Cardiac muscle cell (in vitro differentiated cells and primary cell): Measurements from ENCODE around the gene WDR37. TPM values are rescaled to one million over a fixed set of nuclear protein-coding genes. Genes with fewer than 3 reads are reported as not detected.

Experiments
- DNase-seq, 2 donors: peaks; one replicate each; pipeline versions ENCODE4 v3.0.0 to v3.0.0-alpha.2; 2010 to 2017; ENCODE audit warnings: low read depth in 1 of 2, low spot score in 1 of 2
- H3K27ac ChIP-seq: fragments of 200-600 bp; sonication (generic); 2 replicates; pipeline ENCODE4 v1.5.1; 2016
- H3K27me3 ChIP-seq: fragments of 200-600 bp; sonication (generic); 2 replicates; pipeline ENCODE4 v1.6.0; 2016; ENCODE audit warnings: control low read depth
- H3K36me3 ChIP-seq: fragments of 200-600 bp; sonication (generic); 2 replicates; pipeline ENCODE4 v1.5.1; 2016; ENCODE audit warnings: control low read depth
- H3K4me1 ChIP-seq: fragments of 200-600 bp; sonication (generic); 2 replicates; pipeline ENCODE4 v1.8.1; 2017; ENCODE audit warnings: low read depth, mild to moderate bottlenecking, mixed run types
- H3K4me3 ChIP-seq: fragments of 200-600 bp; sonication (generic); 2 replicates; pipeline ENCODE4 v1.5.1; 2016; ENCODE audit warnings: mild to moderate bottlenecking
- H3K9me3 ChIP-seq: fragments of 200-600 bp; sonication (generic); 2 replicates; pipeline ENCODE4 v1.5.1; 2017; ENCODE audit warnings: low read depth, mild to moderate bottlenecking, control low read depth
- CTCF ChIP-seq: IDR thresholded peaks from 2 replicates; pipeline ENCODE4 v1.5.1; 2012; ENCODE audit warnings: low read depth, mild to moderate bottlenecking, low read length
- polyA plus RNA-seq: library from polyadenylated mRNA; unstranded; fragments of >200 nt; fragmentation: Nextera tagmentation; extraction: Ambion mirVana; gene quantifications from 2 replicates; pipeline ENCODE4 v1.2.1, GENCODE V29; 2016
- total RNA-seq: library from RNA; depleted of rRNA; stranded (reverse); fragments of >200 nt; gene quantifications from 2 replicates; pipeline ENCODE4 v1.2.3, GENCODE V29; 2016

WDR37 gene
- total and polyA plus RNA-seq, 2 experiments from 2014 or later, result 13.0 to 15.7 TPM

GRCh38 chr10:1134156-1134555 lies 78.0 kb downstream of the WDR37 start:
- no peak for DNase-seq
- no peaks in the 10 kb centered on the region for H3K4me1 ChIP-seq
- TF ChIP-seq CTCF, result no peak
- H3K27ac ChIP-seq, result no peak overlapping the region
- peaks cover 9% of the 10 kb centered on the region for H3K36me3 ChIP-seq
- no peaks in the 10 kb centered on the region for H3K9me3 ChIP-seq
- no peaks in the 10 kb centered on the region for H3K27me3 ChIP-seq
- no peak overlapping the region for H3K4me3 ChIP-seq

DNA sequence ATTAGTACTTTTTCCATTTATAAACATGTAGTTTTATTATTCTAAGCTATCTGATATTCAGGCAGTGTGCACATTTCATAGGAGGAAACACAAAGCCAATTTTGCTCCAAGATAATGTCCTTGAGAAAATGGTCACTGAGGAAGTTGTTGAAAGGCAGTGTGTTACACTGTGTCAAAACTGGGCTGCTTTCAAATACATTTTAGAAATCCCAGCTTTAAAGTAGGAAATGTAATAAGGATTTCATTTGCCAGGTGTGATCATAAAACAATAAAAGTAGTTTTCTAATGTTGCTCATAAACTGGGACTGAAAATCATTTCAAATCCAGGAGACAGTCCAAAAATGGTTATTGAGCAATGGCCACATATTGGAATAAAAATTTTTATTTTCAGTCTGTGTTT lies 80.1 kb downstream of the WDR37 start:
- Histone ChIP-seq H3K27me3 (no peaks in the 10 kb centered on the region), H3K4me3 (no peak overlapping the region), H3K9me3 (no peaks in the 10 kb centered on the region), H3K4me1 (no peaks in the 10 kb centered on the region), H3K27ac (no peak overlapping the region), H3K36me3 (no peaks in the 10 kb centered on the region)
- DNase-seq, result no peak
- TF ChIP-seq CTCF, result no peak

DNA sequence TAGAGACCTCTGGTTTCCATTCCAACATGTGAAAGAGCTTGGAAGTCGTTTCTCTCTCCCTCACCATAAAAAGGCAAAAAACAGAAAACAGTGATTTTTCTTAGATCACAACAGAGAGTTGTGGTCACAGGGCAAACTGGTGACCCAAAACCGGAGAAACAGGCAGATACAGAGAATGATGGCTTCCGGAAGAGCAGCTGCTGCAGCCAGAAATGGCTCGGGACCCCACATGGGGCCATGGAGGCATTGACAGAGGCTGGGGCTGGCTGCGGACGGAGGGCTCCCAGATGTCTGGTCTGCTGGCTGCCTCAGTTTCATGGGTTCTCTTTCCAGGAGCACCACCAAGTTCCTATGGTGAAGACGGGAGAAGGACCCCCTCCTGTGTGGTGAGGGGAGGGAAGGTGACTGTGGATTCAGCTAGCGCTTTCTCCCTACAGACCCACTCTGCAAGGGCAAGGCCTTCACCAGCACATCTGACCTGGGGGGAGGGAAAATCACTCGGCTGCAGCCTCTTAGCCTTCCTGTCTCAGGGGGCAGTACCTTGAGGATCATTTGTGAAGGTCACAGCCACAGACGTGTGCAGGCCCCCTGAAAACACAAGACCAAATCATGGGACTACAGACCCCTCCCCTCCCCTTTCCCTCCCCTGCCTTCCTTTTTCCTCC lies 81.4 kb downstream of the WDR37 start:
- no peak for TF ChIP-seq CTCF
- no peak overlapping the region for H3K4me3 ChIP-seq
- H3K4me1 ChIP-seq, result no peaks in the 10 kb centered on the region
- DNase-seq, result no peak
- no peak overlapping the region for H3K27ac ChIP-seq
- no peaks in the 10 kb centered on the region for H3K9me3 ChIP-seq
- H3K36me3 ChIP-seq, result no peaks in the 10 kb centered on the region
- H3K27me3 ChIP-seq, result no peaks in the 10 kb centered on the region

DNA sequence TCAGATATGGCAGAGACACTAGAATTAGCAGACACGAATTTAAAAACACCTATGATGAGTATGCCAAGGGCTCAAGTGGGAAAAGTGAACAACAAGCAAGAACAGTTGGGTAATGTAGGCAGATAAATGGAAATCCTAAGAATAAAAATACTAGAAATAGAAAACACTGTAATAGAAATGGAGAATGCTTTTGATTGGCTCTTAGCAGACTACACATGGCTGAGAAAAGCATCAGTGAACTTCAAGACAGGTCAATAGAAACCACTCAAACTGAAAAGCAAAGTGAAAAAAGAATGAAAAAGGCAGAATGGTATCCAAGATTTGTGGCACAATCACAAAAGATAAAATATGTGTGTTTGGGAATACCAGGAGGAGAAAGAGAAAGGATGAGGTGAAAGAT lies 82.3 kb downstream of the WDR37 start:
- Histone ChIP-seq H3K27me3 (no peaks in the 10 kb centered on the region), H3K9me3 (no peaks in the 10 kb centered on the region), H3K36me3 (no peaks in the 10 kb centered on the region), H3K4me1 (no peaks in the 10 kb centered on the region), H3K4me3 (no peak overlapping the region), H3K27ac (no peak overlapping the region)
- TF ChIP-seq CTCF, result no peak
- no peak for DNase-seq

GRCh38 chr10:1141261-1141660 lies 85.1 kb downstream of the WDR37 start:
- DNase-seq, result no peak
- no peak overlapping the region for H3K4me3 ChIP-seq
- no peaks in the 10 kb centered on the region for H3K4me1 ChIP-seq
- no peak for TF ChIP-seq CTCF
- no peaks in the 10 kb centered on the region for H3K36me3 ChIP-seq
- no peak overlapping the region for H3K27ac ChIP-seq
- no peaks in the 10 kb centered on the region for H3K27me3 ChIP-seq
- no peaks in the 10 kb centered on the region for H3K9me3 ChIP-seq

DNA sequence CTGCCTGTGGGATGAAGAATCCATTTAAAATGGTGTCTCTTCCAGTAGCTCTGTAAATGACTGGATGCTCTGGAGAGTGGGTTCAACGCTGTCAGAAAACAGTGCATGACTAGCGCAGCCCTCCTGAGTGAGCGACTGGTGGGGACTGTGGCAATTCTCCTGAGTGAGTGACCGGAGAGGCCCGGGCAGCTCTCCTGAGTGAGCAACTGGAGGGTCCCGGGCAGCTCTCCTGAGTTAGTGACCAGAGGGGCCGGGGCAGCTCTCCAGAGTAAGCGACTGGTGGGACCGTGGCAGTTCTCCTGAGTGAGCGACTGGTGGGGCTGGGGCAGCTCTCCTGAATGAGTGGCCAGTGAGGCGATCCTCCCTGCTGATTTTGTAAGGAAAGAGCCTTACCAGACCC lies 85.5 kb downstream of the WDR37 start:
- H3K36me3 ChIP-seq, result no peaks in the 10 kb centered on the region
- H3K4me1 ChIP-seq, result no peaks in the 10 kb centered on the region
- DNase-seq, result no peak
- no peaks in the 10 kb centered on the region for H3K9me3 ChIP-seq
- TF ChIP-seq CTCF, result no peak
- no peaks in the 10 kb centered on the region for H3K27me3 ChIP-seq
- H3K4me3 ChIP-seq, result no peak overlapping the region
- H3K27ac ChIP-seq, result no peak overlapping the region
